K562 (cell line): ENCODE measurements around the gene CALHM2. TPM values are rescaled to one million over a fixed set of nuclear protein-coding genes. Genes with fewer than 3 reads are reported as not detected.

ENCODE experiments used
- ATAC-seq: fragments of 200-7000 bp; cut with Tn5 transposase; 3 replicates; pipeline ENCODE4 v1.9.1; 2020; ENCODE audit warnings: moderate library complexity
- BruUV-seq: library from RNA; stranded (reverse); fragments of 400-500 nt; replicated peaks from 2 replicates; lab custom pipeline; 2021; lab: Mats Ljungman, UMichigan
- CTCF ChIA-PET: fragments of 300-600 bp; formaldehyde crosslinking; extraction: SDS; loops from one replicate; lab custom pipeline; 2021; ENCODE audit warnings: low intra/inter-chr PET ratio; lab: Yijun Ruan, JAX
- POLR2A ChIA-PET: fragments of 300-600, 350-650 bp; sonication (Branson Sonifier 250); formaldehyde crosslinking; extraction: SDS; loops from one replicate; lab custom pipeline; 2021; ENCODE audit warnings: antibody characterized with exemption, inconsistent platforms; lab: Yijun Ruan, JAX
- DNase-seq, 4 experiments: peaks; one replicate each; pipeline versions ENCODE4 v3.0.0 to v3.0.0-alpha.2; 2011 to 2018; ENCODE audit warnings: low spot score in 3 of 4, mixed read lengths in 3 of 4; ENCODE audit errors: extremely low read depth in 1 of 4
- FAIRE-seq: peaks from 2 replicates; lab custom pipeline; 2011; peaks lifted over from hg19 to GRCh38; lab: Jason Lieb, UNC
- H2AFZ ChIP-seq: 2 replicates; pipeline ENCODE4 v1.6.0; 2011; ENCODE audit warnings: low read depth, low read length, control low read depth, inconsistent platforms
- H3K27ac ChIP-seq: fragments of 200-600 bp; 3 replicates; pipeline ENCODE4 v1.8.0; 2011; ENCODE audit warnings: low read depth, mild to moderate bottlenecking, control low read depth, inconsistent platforms, low read length, moderate library complexity, mixed read lengths; ENCODE audit errors: extremely low read depth
- H3K27me3 ChIP-seq, 2 experiments: fragments of 300-600 bp in 1 of 2; 2 replicates in 1 of 2; 3 replicates in 1 of 2; pipeline versions ENCODE4 v1.6.0 to v1.8.0; 2011; ENCODE audit warnings: inconsistent platforms in 2 of 2, low read length in 2 of 2, mild to moderate bottlenecking in 1 of 2, mixed read lengths in 1 of 2, moderate library complexity in 1 of 2; ENCODE audit not compliant: control insufficient read depth in 2 of 2, insufficient read depth in 2 of 2
- H3K36me3 ChIP-seq: fragments of 300-600 bp; 3 replicates; pipeline ENCODE4 v1.8.0; 2011; ENCODE audit warnings: mild to moderate bottlenecking, low read length, inconsistent platforms; ENCODE audit not compliant: control insufficient read depth, insufficient read depth
- H3K4me1 ChIP-seq, 2 experiments: fragments of 200-600 bp in 1 of 2; replicated peaks in 1 of 2; 2 replicates in 1 of 2; 3 replicates in 1 of 2; pipeline versions ENCODE4 v1.5.1 to v1.8.0; 2011; ENCODE audit warnings: inconsistent platforms in 2 of 2, low read length in 2 of 2, mild to moderate bottlenecking in 1 of 2, mixed read lengths in 1 of 2, moderate library complexity in 1 of 2; ENCODE audit not compliant: control insufficient read depth in 2 of 2, insufficient read depth in 2 of 2
- H3K4me2 ChIP-seq: 2 replicates; pipeline ENCODE4 v1.6.1; 2011; ENCODE audit warnings: low read length, control low read depth, inconsistent platforms, mixed read lengths; ENCODE audit not compliant: insufficient read depth
- H3K4me3 ChIP-seq: fragments of 200-600 bp; sonication (generic), shearing (Covaris generic); 2 replicates; pipeline ENCODE4 v1.5.1; 2016; ENCODE audit warnings: control low read depth, inconsistent platforms
- H3K79me2 ChIP-seq: fragments of 200-600 bp; 3 replicates; pipeline ENCODE4 v1.8.0; 2011; ENCODE audit warnings: low read length, inconsistent platforms; ENCODE audit not compliant: control insufficient read depth, insufficient read depth
- H3K9ac ChIP-seq, 2 experiments: 2 replicates each; pipeline versions ENCODE4 v1.6.0 to v1.6.1; 2011; ENCODE audit warnings: low read depth in 2 of 2, low read length in 2 of 2, control low read depth in 1 of 2, inconsistent platforms in 1 of 2, mild to moderate bottlenecking in 1 of 2, mixed read lengths in 1 of 2; ENCODE audit not compliant: insufficient read depth in 1 of 2
- H3K9me1 ChIP-seq: one replicate; pipeline ENCODE4 v1.6.0; 2011; ENCODE audit warnings: inconsistent platforms, mild to moderate bottlenecking, low read length, moderate library complexity; ENCODE audit not compliant: control insufficient read depth, insufficient read depth
- H3K9me3 ChIP-seq: replicated peaks from 2 replicates; pipeline ENCODE4 v1.5.1; 2011; ENCODE audit warnings: low read depth, low read length, inconsistent platforms; ENCODE audit not compliant: control insufficient read depth, insufficient read depth
- H4K20me1 ChIP-seq: replicated peaks from 2 replicates; pipeline ENCODE4 v1.6.1; 2011; ENCODE audit warnings: low read length, inconsistent platforms, mixed read lengths; ENCODE audit not compliant: control insufficient read depth, insufficient read depth
- ARID3B ChIP-seq: fragments of 250-450 bp; sonication (Bioruptor Pico); IDR thresholded peaks from 2 replicates; pipeline ENCODE4 v1.4.0; 2020; ENCODE audit warnings: borderline replicate concordance
- TAF1 ChIP-seq: IDR thresholded peaks from 2 replicates; pipeline ENCODE4 v1.6.1; 2011; ENCODE audit warnings: mild to moderate bottlenecking, low read length, moderate library complexity; ENCODE audit not compliant: insufficient read depth, control insufficient read depth, severe bottlenecking; ENCODE audit errors: extremely low read depth
- ZNF644 ChIP-seq: fragments of 200-800 bp; sonication (Bioruptor generic); IDR thresholded peaks from 2 replicates; pipeline ENCODE4 v1.6.1; 2016; ENCODE audit warnings: low read depth, missing genetic modification characterization, missing compliant biosample characterization
- WGBS: fragments of 100-300 bp; shearing (Covaris generic); methylation state at CpG from one replicate; pipeline ENCODE4 v1.1.6; 2016; ENCODE audit warnings: low coverage, mixed read lengths; ENCODE audit not compliant: insufficient coverage; ENCODE audit errors: missing lambda C conversion rate; 5-methylcytosine and 5-hydroxymethylcytosine counted together
- in situ Hi-C: fragments of 300-500 bp; cut with MboI; formaldehyde crosslinking; loops from 4 replicates; pipeline ENCODE4 v1.15.0; 2018; ENCODE audit warnings: inconsistent platforms, mixed read lengths
- intact Hi-C: fragments of 100-400 bp; cut with micrococcal nuclease; formaldehyde crosslinking; loops from 2 replicates; pipeline ENCODE4 v1.14.2; 2022
- polyA plus RNA-seq, 8 experiments: library from polyadenylated mRNA; depleted of rRNA in 4 of 8; stranded (reverse) in 5 of 8; unstranded in 3 of 8; fragments of >200 nt; fragmentation: Nextera tagmentation in 2 of 8; fragmentation: Illumina TruSeq in 1 of 8; extraction: Ambion mirVana in 2 of 8; extraction: Trizol in 1 of 8; gene quantifications; 2 replicates each; pipeline versions ENCODE4 v1.2.1 to v1.2.3, GENCODE V29; 2011 to 2014; ENCODE audit warnings: inconsistent platforms in 1 of 8, missing spikeins in 1 of 8
- total RNA-seq, 7 experiments: library from RNA; depleted of rRNA in 6 of 7; stranded (reverse); fragments of >200 nt in 6 of 7; fragmentation: Illumina TruSeq in 2 of 7; extraction: Trizol in 2 of 7; gene quantifications; 2 replicates each; pipeline versions ENCODE4 v1.2.1 to v1.2.3, GENCODE V29; 2011 to 2021; ENCODE audit warnings: low replicate concordance in 1 of 7
- TF ChIP-seq, protein P1 (sequence below): sonication (generic); formaldehyde crosslinking; IDR thresholded peaks from 2 replicates; pipeline ENCODE4 v1.8.1; 2023; ENCODE audit warnings: mild to moderate bottlenecking, missing genetic modification reagents
- TF ChIP-seq, protein P2 (sequence below): fragments of 150-350 bp; IDR thresholded peaks from 2 replicates; pipeline ENCODE4 v1.6.1; 2014; ENCODE audit warnings: low read depth, mild to moderate bottlenecking, low read length, borderline replicate concordance

Gene CALHM2
- total and polyA plus RNA-seq, 9 of the 15 experiments (the other 6 are each of a cell fraction or from before 2014, with no cell fraction given) = 0.08 to 0.14 (median 0.13) TPM; not detected in 6

- TF ChIP-seq ARID3B (CRISPR knock-in tag) = no peak
- TF ChIP-seq, protein P1, sequence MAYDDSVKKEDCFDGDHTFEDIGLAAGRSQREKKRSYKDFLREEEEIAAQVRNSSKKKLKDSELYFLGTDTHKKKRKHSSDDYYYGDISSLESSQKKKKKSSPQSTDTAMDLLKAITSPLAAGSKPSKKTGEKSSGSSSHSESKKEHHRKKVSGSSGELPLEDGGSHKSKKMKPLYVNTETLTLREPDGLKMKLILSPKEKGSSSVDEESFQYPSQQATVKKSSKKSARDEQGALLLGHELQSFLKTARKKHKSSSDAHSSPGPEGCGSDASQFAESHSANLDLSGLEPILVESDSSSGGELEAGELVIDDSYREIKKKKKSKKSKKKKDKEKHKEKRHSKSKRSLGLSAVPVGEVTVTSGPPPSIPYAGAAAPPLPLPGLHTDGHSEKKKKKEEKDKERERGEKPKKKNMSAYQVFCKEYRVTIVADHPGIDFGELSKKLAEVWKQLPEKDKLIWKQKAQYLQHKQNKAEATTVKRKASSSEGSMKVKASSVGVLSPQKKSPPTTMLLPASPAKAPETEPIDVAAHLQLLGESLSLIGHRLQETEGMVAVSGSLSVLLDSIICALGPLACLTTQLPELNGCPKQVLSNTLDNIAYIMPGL (CRISPR knock-in tag) = no peak
These were observed 11.3 kb upstream of the CALHM2 start (continued) for GRCh38 chr10:103463499-103463898.

DNA sequence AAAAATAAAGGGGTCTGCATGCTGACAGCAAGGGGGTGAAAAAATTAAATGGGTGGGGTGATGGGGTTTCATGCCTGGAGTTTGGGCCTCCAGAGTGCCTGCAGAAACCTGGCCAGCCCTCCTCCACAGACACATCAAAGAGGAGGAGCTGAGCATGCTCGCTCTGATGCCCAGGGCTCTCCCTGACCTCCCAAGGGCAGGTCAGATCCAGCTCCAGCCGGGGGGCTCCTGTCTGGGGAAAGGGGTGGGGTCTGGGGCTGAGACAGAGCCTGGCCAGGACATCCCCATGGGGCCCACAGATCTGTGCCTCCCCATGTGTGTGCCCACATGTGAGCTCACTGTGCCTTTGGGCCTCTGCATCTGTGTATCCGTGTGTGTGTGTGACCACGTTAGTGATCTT, 7.4 kb upstream of the CALHM2 start:
- WGBS = 0% methylated on average over 4 of the region's 4 CpGs
- Histone ChIP-seq H3K9me3 (no peaks in the 10 kb centered on the region), H3K4me3 (no peak overlapping the region), H4K20me1 (no peaks in the 10 kb centered on the region; the same call in 1 of the 2 replicates), H3K27me3 (peaks cover 0 to 5% of the 10 kb centered on the region in 2 experiments; a peak in 3 of 5 replicates), H3K79me2 (no peaks in the 10 kb centered on the region), H3K4me1 (peaks cover 0 to 6% of the 10 kb centered on the region in 2 experiments; a peak in 2 of 5 replicates), H3K4me2 (no peak overlapping the region), H3K36me3 (no peaks in the 10 kb centered on the region), H3K27ac (no peak overlapping the region), H3K9ac (no peak overlapping the region), H3K9me1 (no peaks in the 10 kb centered on the region), H2AFZ (no peak overlapping the region)
- FAIRE-seq (no peak), ATAC-seq (no peak), DNase-seq (no peak)
- BruUV-seq = no TSS peak
- TF ChIP-seq, protein P2, sequence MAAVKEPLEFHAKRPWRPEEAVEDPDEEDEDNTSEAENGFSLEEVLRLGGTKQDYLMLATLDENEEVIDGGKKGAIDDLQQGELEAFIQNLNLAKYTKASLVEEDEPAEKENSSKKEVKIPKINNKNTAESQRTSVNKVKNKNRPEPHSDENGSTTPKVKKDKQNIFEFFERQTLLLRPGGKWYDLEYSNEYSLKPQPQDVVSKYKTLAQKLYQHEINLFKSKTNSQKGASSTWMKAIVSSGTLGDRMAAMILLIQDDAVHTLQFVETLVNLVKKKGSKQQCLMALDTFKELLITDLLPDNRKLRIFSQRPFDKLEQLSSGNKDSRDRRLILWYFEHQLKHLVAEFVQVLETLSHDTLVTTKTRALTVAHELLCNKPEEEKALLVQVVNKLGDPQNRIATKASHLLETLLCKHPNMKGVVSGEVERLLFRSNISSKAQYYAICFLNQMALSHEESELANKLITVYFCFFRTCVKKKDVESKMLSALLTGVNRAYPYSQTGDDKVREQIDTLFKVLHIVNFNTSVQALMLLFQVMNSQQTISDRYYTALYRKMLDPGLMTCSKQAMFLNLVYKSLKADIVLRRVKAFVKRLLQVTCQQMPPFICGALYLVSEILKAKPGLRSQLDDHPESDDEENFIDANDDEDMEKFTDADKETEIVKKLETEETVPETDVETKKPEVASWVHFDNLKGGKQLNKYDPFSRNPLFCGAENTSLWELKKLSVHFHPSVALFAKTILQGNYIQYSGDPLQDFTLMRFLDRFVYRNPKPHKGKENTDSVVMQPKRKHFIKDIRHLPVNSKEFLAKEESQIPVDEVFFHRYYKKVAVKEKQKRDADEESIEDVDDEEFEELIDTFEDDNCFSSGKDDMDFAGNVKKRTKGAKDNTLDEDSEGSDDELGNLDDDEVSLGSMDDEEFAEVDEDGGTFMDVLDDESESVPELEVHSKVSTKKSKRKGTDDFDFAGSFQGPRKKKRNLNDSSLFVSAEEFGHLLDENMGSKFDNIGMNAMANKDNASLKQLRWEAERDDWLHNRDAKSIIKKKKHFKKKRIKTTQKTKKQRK = no peak
- TF ChIP-seq ZNF644 (tag) (no peak), TAF1 (no peak)
- in situ Hi-C loops (no loop called here), intact Hi-C loops (no loop called here)
- ChIA-PET CTCF (no interaction called here), POLR2A (no interaction called here)
